Ovary (tissue), 3 donors: ENCODE results near the gene TLN1.

Experiments used
- CTCF ChIP-seq, 3 donors: fragments of 450-650 bp in 2 of 3; fragments of 200-600 bp in 1 of 3; IDR thresholded peaks; one replicate each; pipeline versions ENCODE4 v1.5.1 to v1.8.0; 2016 to 2022; ENCODE audit warnings: antibody characterized with exemption in 3 of 3, mild to moderate bottlenecking in 1 of 3
- EP300 ChIP-seq: sonication (generic); formaldehyde crosslinking; IDR thresholded peaks from one replicate; pipeline ENCODE4 v1.6.1; 2017; ENCODE audit warnings: antibody characterized with exemption
- POLR2A ChIP-seq: fragments of 450-650 bp; IDR thresholded peaks from one replicate; pipeline ENCODE4 v1.6.1; 2017; ENCODE audit warnings: antibody characterized with exemption, mild to moderate bottlenecking, moderate library complexity
- donor health status: DM: no; HTN: no; CAD: no.

GRCh38 chr9:35748858-35749514 is 17.0 kb upstream of the TLN1 start, which contains the start of the genes GBA2 and RGP1:
- TF ChIP-seq POLR2A (peak; percentile 47), CTCF (IDR thresholded peaks at IDR 0.05) (no peak), EP300 (no peak)
